Erythroblast (primary cell): ENCODE data around the gene CRYGA.

Source experiments
- GATA1 ChIP-seq: IDR thresholded peaks from 2 replicates; pipeline ENCODE4 v1.6.1; 2011; ENCODE audit warnings: low read depth, mild to moderate bottlenecking, control low read depth, low read length, moderate library complexity
- POLR2A ChIP-seq: IDR thresholded peaks from 2 replicates; pipeline ENCODE4 v1.6.1; 2011; ENCODE audit warnings: mild to moderate bottlenecking, low read length

DNA sequence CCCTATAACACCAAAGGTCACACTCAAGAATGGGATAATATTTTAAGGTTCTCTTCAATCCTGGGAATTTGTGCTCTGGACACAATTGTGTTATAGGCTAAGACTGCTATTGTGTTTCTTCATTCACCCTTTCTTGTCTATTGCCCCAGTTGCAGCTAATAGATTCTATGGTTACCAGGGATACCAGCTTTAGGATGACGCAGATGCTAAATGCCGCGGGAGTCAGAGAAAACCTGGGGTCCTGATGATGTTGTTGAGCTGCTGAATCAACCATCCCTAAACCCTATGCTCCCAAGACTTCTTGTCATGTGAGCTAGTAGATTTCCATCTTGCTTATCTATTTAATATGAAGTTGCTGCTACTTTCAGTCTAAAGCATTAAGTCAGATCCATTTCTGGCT lies 44.5 kb downstream of the CRYGA start:
- no peak for TF ChIP-seq POLR2A
- no peak for TF ChIP-seq GATA1
